SKM-1 (cell line): ENCODE results near the gene ADGRB3.
"Not testable (repeated sequence)": the region's sequence is repeated elsewhere in the genome, so short reads cannot be mapped to it uniquely, and the experiment has no call there.

Experiments
- DNase-seq: peaks from one replicate; lab custom pipeline; 2025; ENCODE audit not compliant: unreplicated experiment; lab: John Stamatoyannopoulos, UW

The ADGRB3 gene

GRCh38 chr6:69216127-69216526 is 581.0 kb downstream of the ADGRB3 start:
- no peak for DNase-seq

GRCh38 chr6:69217343-69217742 is 582.3 kb downstream of the ADGRB3 start:
- no peak for DNase-seq

DNA sequence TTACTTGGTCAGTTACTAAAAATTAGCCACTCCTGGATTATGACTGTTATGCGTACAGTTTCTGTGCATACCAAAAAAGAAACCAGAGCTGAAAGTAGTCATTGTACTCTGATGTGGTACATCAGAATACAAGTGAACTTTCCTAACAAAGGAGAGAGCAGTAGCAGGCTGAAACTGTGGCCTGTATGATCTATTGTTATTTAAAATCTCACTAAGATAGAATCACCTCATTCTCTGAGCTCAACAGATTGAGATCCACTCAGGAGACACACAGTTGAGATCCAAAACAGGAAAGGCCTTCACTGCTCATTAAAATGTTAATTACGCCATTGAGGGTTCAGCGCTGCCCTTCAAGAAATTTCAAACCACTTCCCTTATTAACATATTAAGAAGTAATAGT is 585.3 kb downstream of the ADGRB3 start:
- DNase-seq: no peak

- no peak for DNase-seq
These were observed 596.9 kb downstream of the ADGRB3 start for GRCh38 chr6:69232008-69232407.

DNA sequence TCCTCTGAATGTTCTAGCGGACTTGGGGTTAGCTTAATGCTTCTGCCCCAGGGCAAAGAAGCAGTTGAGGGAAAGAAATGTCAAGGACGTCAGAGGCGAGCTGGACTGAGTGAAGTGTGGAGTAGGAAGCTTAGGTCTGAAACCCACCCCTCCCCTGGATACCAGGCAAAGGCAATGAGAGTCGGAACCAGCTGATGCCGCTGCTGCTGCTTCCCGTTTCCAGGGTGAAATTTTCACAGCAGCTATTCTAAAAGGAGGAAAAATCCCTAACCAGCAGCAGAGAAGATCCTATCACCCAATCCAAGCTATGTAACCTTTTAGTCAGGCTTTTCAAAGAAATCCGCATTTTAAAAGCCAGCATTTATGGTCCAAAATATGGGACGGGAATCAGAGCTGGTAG is 597.4 kb downstream of the ADGRB3 start:
- DNase-seq: no peak

DNA sequence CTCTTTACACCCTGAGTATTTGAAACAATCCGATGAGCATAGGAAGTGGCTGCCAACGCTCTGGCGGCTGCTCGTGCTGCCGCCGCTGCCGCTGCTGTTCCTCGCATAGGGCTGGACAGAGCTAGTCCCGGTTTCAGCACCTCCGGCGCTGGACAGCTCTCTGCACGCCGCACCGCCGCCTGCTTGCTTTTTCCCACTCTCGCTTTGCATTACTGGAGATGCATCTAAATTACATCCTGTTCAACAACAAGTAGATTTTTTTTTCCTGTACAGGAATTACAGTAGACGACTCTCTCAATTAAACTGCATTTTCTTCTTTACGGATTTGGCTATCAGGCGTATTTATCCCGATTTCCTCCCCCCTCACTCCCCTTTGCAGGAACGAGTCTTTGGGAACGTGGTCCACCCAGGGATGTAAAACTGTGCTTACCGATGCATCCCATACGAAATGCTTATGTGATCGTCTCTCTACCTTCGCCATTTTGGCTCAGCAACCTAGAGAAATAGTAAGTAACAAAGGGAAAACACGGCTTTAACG is 597.9 kb downstream of the ADGRB3 start:
- no peak for DNase-seq

- DNase-seq: no peak
These were observed 603.0 kb downstream of the ADGRB3 start for GRCh38 chr6:69238067-69238466.

DNA sequence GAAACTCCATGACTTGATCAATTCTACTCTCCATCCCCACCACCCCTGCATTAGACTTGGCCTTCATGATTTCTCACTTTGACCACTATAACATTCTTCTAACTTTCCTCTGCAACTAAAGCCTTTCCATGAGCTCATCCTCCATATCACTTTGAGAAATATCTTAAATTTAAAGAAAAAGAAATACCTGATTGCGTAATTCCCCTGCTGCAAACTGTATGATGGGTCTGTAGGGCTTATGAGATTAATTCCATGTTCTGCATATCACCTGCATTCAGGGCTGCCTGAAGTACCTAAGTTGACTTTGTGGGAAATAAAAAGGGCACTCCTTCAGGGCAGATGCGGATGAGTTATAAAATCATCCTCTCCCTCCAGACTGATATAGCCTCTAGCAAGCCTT is 611.9 kb downstream of the ADGRB3 start:
- no peak for DNase-seq

- no peak for DNase-seq
These were observed 625.9 kb downstream of the ADGRB3 start for GRCh38 chr6:69261010-69261409.

GRCh38 chr6:69263297-69263696 is 628.2 kb downstream of the ADGRB3 start:
- DNase-seq: no peak

- DNase-seq: no peak
These were observed 630.0 kb downstream of the ADGRB3 start for GRCh38 chr6:69265090-69265489.

GRCh38 chr6:69265706-69266105 is 630.6 kb downstream of the ADGRB3 start:
- no peak for DNase-seq

DNA sequence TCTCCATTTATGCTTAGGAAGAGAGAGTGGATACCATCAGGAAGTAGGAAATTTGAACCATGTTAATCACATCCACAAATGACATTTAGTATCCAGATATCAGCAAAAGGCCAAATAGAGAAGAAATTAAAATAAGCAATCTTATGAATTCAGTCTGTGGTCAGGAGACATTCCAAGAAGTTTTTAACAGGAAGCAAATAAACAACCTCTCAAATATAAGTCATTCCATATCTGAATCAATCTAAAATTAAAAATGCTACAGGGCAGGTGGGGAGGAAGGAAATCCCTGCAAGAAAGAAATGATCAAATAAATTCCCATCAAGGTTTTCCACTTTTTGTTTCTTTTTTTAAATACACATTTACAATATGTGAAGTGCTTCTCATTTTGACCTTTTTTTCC is 641.1 kb downstream of the ADGRB3 start:
- no peak for DNase-seq

- DNase-seq: no peak
These were observed 644.7 kb downstream of the ADGRB3 start for GRCh38 chr6:69279805-69280204.

DNA sequence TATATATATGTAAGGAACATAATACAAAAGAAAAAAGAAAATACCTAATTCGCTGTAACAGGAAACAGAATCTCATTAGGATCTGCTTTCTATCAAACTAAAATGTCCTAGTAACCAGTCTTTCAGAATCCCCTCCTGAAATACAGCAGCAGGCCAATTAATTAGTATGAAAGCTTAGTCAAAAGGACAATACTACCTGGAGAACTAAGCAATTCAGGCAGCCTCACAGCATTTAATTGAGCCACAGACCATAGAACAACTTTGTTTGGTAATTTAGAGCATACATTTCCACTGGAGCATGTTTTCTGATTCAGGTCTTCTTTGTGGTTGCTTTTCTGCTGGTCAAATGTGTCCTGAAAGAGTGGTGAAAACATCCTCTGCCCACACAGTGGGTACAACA is 645.8 kb downstream of the ADGRB3 start:
- DNase-seq: no peak

- DNase-seq: no peak
These were observed 649.2 kb downstream of the ADGRB3 start for GRCh38 chr6:69284176-69284730.

DNA sequence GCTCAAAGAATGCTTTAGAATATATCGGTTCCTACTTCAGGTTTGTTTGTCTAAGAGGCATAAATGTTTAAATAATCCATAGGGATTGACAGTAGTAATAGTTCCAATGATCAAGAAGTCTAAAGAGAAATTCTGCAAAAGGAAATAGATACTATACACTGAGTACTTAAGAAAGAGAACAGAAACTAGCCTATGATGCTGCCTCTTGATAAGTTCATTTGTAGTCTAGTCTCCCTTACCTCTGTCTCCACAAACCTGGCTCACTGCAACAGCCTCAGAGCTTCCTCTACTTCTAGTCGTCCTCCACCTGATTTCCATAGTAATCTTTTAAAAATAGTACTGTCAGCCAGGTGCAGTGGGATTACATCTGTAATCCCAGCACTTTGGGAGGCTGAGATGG is 650.0 kb downstream of the ADGRB3 start:
- no peak for DNase-seq

DNA sequence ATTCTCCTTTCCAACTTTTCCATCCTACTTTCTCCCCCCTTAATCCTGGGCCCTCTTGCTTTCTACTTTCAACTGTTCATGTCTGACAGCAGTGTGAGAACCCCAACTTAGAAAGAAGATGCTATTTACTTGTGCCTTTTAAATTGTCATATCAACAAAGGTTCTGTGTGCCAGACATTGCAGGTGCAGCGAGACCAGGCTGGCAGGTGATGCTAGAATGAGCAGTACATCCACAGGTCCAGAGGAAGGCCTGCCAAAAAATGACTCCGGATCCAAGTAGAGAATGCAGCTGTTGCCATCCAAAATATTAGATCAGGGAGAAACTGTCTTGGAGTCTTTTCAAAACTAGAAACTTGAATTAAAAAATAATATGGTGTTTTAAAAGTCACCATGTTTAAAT is 651.2 kb downstream of the ADGRB3 start:
- DNase-seq: no peak

- DNase-seq: not testable (repeated sequence)
These were observed 653.1 kb downstream of the ADGRB3 start for GRCh38 chr6:69288198-69288597.

DNA sequence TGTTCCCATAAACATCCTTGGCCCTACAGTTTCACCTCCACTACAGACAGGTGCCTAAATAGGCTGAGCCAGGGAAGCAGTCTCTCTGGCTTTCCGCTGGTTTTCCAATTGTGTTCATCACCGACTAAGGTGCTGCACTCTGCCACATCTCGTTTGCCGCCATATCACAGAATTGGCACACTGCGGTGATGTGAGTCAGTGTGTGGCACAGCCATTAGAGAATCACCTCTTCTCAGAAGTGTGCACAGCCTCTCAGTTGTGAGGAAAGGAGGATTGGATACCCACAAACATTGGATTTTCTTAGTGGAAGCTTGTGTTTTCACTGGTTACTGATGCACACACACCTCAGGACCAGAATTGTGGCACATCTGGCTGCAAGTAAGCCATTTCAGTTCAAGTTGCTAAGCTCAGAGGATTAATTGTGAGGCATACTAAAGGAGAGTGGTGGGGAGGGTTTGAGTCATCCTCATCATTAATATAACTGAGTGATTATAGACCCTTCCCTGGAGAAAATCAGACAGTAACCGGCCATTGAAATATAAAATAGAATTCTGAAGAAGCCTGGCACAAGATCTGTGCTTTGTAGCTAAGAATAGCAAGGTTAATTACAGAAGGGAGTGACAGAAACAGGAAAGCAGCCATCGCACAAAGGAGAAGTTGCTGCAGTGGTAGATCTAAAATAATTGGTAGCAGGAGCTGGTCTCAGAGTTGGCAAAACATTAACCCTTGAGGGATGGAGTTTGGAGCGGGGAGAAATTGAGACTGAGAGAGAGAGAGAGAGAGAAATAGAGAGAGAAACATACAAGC is 654.8 kb downstream of the ADGRB3 start:
- no peak for DNase-seq

- DNase-seq: no peak
These were observed 658.4 kb downstream of the ADGRB3 start for GRCh38 chr6:69293471-69293870.

GRCh38 chr6:69294407-69294806 is 659.3 kb downstream of the ADGRB3 start:
- DNase-seq: no peak

DNA sequence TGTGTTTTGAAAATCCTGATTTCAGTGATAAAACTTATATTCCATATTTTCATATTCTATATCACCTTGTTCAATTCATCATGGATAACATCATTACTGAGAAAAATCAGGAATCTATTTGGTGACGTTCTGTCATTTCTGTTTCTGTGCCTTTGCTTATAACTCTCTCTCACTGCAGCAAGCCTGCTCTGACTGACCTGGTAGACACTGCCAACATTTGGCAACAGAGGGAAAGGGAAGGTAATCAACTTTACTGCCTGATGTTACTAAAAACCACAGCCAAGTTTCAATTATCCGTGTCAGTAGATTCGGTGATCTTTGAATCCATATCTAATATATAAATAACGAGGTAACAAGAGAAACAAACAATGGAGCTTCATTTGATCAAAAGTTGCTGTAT is 659.8 kb downstream of the ADGRB3 start:
- DNase-seq: no peak
